GM12892 (cell line): ENCODE results near the gene DOCK9. TPM values are rescaled to one million over a fixed set of nuclear protein-coding genes. Genes with fewer than 3 reads are reported as not detected.

ENCODE experiments used
- DNase-seq: peaks from one replicate; pipeline ENCODE4 v3.0.0; 2011; ENCODE audit not compliant: insufficient read length
- FAIRE-seq: peaks from 2 replicates; lab custom pipeline; 2011; peaks lifted over from hg19 to GRCh38; lab: Jason Lieb, UNC
- POLR2A ChIP-seq: IDR thresholded peaks from 2 replicates; pipeline ENCODE4 v1.6.1; 2011; ENCODE audit warnings: low read depth, low read length, control low read depth
- POLR2AphosphoS5 ChIP-seq: IDR thresholded peaks from 2 replicates; pipeline ENCODE4 v1.6.1; 2011; ENCODE audit warnings: low read depth, low read length, control low read depth
- TAF1 ChIP-seq: IDR thresholded peaks from 2 replicates; pipeline ENCODE4 v1.6.1; 2011; ENCODE audit warnings: low read depth, mild to moderate bottlenecking, control low read depth, low read length, borderline replicate concordance
- polyA plus RNA-seq: library from polyadenylated mRNA; unstranded; fragments of >200 nt; gene quantifications from one replicate; pipeline ENCODE4 v1.2.1, GENCODE V29; 2012; ENCODE audit warnings: missing spikeins, inconsistent platforms; ENCODE audit not compliant: missing spikeins

The DOCK9 gene, protein sequence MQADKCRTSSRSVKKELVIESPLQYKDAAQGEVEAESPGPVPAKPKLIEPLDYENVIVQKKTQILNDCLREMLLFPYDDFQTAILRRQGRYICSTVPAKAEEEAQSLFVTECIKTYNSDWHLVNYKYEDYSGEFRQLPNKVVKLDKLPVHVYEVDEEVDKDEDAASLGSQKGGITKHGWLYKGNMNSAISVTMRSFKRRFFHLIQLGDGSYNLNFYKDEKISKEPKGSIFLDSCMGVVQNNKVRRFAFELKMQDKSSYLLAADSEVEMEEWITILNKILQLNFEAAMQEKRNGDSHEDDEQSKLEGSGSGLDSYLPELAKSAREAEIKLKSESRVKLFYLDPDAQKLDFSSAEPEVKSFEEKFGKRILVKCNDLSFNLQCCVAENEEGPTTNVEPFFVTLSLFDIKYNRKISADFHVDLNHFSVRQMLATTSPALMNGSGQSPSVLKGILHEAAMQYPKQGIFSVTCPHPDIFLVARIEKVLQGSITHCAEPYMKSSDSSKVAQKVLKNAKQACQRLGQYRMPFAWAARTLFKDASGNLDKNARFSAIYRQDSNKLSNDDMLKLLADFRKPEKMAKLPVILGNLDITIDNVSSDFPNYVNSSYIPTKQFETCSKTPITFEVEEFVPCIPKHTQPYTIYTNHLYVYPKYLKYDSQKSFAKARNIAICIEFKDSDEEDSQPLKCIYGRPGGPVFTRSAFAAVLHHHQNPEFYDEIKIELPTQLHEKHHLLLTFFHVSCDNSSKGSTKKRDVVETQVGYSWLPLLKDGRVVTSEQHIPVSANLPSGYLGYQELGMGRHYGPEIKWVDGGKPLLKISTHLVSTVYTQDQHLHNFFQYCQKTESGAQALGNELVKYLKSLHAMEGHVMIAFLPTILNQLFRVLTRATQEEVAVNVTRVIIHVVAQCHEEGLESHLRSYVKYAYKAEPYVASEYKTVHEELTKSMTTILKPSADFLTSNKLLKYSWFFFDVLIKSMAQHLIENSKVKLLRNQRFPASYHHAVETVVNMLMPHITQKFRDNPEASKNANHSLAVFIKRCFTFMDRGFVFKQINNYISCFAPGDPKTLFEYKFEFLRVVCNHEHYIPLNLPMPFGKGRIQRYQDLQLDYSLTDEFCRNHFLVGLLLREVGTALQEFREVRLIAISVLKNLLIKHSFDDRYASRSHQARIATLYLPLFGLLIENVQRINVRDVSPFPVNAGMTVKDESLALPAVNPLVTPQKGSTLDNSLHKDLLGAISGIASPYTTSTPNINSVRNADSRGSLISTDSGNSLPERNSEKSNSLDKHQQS (N-terminal part only)
- polyA plus RNA-seq = 5.6 TPM

DNA sequence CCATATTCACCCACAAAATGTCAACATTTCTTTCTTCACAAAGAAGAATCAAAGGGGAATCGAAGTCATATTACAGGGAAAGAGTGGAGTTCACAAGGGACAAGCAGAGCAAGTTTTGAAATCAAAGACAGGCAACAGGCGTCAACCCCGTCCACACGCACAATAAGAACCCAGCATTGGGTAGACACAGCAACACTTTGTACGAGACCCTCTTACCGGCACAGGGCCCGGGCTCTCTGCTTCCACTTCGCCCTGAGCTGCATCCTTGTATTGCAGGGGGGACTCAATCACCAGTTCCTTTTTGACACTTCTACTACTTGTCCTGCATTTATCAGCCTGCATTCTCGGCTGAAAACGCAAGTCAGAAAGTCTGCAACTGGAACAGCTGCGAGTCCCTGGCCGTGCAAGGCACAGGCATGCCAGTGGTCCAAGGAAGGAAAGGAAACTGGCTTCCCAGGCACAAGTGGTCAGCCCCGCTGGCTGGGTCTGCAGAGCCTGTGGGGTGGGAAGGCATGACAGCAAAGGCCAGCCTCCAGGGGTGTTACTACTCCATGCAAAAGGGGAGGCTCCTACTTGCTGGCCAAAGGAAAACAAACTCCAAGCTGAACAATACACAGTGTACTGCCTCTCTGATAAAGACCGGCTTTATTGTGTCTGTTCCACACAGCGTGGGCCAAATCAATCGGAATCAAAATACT is at the start of gene DOCK9:
DOCK9 (minus strand) TSS at position 497 of the 698 bp plus-strand sequence; CDS start at position 342, 155 bp downstream.
- DNase-seq (no peak), FAIRE-seq (no peak)
- TF ChIP-seq POLR2A = no peak
- no peak for TF ChIP-seq TAF1
- no peak for TF ChIP-seq POLR2AphosphoS5

DNA sequence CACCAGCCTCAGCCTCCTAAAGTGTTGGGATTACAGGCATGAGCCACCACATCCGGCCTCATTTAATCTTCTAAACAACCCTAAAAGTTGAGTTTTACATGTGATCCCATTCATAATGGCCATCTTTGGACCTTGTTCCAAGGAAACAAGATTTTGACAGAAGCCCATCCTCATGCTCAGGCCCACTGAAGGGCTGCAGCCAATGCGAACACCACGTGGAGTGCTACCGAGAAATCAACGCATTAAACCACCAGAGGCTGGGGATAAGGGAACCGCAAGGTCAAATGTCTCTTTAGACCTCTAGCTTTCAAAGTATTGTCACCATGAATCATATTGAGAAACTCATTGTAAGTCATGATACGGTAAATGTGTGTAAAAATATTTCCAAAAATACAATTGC is 49.4 kb upstream of the DOCK9 start:
- TF ChIP-seq POLR2A (no peak), POLR2AphosphoS5 (no peak), TAF1 (no peak)
- FAIRE-seq = no peak
- DNase-seq = no peak

DNA sequence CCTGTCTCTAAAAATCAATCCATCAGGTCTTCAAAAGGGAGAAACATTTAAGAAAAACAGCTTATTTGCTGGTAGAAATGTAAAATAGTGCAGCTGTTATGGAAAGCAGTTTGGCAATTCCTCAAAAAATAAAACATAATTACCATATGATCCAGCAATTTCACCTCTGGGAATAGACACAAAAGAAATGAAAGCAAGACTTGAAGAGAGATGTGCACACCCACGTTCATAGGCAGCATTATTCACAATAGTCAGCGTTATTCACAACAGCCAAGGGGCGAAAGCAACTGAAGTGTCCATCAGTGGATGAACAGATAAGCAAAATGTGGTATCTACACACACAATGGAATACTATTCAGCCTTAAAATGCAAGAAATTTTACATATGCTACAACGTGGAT is 45.1 kb upstream of the DOCK9 start:
- no peak for FAIRE-seq
- DNase-seq = no peak

DNA sequence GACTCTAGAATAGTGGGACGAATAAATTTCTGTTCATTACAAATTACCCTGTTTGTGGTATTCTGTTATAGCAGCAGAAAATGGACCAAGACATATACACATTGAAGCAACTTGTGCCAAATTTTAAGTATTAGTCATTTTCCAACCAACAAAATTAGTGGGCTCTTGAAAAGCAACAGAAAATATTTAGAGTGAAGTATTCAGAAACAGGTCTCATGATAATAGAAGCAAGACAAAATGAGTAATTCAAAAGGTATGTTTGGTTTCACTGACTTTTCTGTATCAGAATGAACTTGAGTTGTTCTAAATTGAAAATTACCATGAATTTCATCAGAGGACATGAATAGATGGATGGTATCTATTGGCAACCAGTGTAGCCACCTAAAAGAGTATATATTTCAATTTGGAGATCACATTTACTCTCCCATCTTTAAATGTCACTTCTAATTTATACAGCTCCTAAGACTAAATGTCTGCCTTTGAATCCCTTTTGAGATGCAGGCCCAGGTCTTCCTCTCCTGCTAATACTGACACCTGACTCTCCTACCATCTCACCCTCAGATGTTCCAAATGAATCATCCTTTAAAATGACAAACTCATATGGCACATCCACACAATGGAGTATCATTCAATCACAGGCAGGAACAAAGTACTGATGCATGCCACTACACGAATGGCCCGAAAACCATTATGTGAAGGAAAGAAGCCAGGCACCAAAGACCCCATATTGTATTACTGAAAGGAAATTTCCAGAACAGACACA is 40.7 kb upstream of the DOCK9 start:
- no peak for TF ChIP-seq POLR2A
- TF ChIP-seq POLR2AphosphoS5 = no peak
- TF ChIP-seq TAF1 = no peak
- FAIRE-seq (no peak), DNase-seq (no peak)

More for the DNA sequence above, 45.1 kb upstream of the DOCK9 start:
- TF ChIP-seq POLR2AphosphoS5 (no peak), POLR2A (no peak), TAF1 (no peak)

DNA sequence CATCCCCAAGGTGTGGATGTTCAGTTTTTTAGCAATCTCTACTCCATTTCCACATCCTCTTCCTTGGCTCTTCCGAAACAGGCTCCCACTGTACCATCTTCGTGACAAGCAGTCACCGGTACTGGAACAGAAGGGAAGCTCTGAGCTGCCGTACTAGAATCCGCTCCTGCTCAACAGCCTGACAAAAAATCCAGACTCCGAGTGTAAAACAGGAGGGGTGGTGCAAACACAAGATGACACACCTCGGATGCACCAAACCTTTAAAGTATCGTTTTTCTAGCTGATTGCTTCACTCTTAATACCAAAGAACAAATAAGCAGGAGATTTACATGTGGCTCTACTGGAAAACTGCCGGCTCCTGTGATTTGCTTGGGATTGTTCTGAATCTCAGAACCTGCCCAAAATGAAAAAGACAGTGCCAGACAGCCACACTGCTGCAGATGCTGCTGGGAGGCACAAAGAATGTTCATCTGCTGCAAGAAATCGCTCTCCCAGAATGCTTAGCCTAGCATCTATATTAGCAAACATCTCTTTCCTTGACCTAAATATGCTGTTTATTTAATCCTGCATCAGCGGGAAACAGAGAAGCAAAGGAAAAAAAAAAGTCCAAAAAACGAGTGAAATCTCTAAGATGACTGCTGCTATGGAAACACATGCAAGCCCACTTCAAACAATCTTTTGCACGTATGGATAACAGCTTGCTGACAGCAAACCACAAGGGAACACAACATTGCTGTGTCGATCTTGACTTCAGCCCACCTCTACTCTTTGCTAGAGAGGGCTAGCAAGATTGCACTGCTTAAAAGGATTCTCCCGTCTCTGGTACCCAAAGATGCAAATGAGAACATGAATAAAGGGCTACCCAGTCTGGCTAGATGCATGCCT is 38.0 kb upstream of the DOCK9 start:
- TF ChIP-seq POLR2A (no peak), TAF1 (no peak), POLR2AphosphoS5 (no peak)
- no peak for FAIRE-seq
- no peak for DNase-seq

DNA sequence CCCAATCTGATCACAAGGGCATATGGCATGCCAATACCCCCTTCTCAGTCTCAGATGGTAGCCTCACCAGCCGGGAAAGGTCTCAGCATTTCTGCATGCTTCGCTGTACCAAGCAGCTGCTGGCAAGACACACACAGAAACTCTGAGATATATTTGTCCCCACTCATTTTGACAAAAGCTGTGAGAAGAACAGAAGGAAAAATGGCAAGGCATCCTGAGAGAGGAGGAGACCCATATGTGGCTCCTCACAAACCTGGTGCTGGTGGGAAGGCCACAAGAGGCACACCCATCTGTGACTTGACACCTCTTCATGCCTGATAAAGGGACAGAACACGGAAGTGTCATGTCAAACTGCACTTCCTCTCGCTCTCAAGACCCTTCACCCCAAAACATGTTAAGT is 36.7 kb upstream of the DOCK9 start:
- FAIRE-seq (no peak), DNase-seq (no peak)
- TF ChIP-seq POLR2AphosphoS5 (no peak), POLR2A (no peak), TAF1 (no peak)

DNA sequence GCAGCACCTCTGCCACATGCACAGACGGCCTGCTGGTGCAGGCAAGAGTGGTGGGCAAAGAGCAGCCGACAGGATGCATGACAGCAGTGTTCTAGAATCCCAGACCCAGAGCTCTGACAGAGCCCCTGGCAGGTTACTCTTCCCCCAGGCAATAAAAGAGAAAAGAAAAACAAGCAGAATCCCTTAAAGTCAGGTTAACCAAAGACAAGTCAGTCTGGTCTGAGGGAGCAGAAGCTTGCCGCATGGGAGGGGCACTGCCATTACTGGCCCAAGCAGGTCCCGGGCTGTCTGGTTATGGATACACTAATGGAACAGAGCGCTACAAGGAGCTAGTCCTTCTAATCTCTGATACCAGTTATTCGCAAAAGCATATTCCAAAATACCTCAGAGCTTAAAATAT is 36.1 kb upstream of the DOCK9 start:
- TF ChIP-seq POLR2AphosphoS5 (no peak), TAF1 (no peak), POLR2A (no peak)
- no peak for DNase-seq
- FAIRE-seq = no peak

DNA sequence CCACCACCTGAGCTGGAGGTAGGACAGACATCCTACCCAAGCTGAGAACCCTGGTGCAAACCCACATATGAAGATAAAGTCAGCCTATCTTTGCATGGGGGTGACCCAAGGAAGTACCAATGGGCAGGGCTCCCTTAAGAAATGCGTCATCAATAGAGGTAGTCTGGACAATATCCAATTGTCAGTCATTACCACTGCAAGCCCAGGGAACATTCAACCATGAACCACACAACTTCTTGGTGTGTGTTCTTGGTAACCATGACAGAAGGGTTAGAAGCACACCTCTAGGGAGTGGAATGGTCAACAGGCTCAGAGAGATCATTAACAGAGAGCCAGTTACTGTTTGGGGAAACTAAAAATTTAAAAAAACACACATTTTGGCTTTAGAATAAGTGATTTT is 34.7 kb upstream of the DOCK9 start:
- FAIRE-seq = no peak
- TF ChIP-seq POLR2A (no peak), POLR2AphosphoS5 (no peak), TAF1 (no peak)
- no peak for DNase-seq

DNA sequence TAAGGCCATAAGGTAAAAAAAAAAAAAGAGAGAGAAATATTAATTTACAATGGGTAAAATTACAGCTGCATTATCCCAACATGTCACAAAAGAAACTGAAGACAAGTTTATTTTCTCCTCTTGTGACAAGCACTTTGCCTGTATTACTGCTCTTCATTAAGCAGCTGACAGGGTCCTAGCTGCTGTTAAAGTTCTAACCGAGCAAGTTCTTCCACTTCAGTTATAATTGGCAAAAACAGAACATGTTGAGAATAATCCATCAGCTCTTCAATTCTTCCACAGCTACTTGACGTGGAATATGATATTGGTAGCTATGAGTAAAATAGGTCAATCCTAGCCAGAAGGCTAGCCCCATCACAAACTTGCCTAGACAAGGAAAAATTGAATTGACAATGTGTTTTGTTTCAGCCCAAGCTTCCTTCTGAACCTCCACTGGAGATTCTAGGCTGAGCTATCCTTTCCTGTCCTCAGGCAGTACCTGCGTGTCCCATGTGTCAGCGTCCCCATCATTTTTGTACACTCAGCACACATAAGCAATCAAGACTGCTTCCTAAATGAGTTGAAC is 32.2 kb upstream of the DOCK9 start:
- FAIRE-seq = no peak
- TF ChIP-seq TAF1 = no peak
- no peak for TF ChIP-seq POLR2AphosphoS5
- DNase-seq = no peak
